ENCODE results near the gene DCAF4L1. TPM values are rescaled to one million over a fixed set of nuclear protein-coding genes. Genes with fewer than 3 reads are reported as not detected.

Gene DCAF4L1
- total RNA-seq, 1 donor from 2014 or later, result 0.20 TPM

DNA sequence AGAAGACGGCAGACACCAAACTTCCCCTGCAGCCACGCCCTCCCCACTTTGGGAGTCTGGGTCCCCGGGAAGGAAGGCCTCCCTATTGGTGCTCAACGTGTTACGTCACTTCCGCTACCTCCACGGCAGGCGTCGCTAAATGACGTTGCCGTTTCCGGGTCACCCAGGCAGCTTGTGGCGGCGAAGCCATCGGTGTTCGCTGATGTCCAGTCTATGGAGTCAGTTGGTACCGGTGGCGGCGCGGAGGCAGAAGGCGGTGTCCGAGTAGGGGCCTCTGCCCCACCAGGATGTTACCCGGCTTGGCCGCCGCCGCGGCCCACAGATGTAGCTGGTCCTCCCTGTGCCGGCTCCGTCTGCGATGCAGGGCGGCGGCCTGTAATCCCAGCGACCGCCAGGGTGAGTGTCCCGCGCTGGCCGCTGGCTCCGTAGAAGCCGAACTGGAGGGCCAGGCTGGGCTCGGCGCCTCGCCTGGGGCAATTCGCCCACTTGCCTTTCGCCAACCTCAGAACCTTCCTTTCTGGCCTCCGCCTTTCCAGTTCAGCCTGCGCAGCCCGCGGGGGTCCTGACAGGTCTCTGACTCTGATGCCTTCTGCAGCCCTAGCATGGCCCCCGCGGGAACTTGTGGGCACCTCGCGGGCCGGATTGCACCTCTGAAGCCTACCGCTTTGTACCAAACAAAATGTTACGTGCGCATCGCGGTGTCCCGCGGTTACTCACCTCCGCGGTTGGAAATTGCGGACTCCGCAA, 9.0 kb downstream of the DCAF4L1 start, which contains the start of gene SLC30A9:
SLC30A9 (plus strand) TSS at position 166 of the 747 bp plus-strand sequence; CDS start at position 288, 122 bp downstream.
- DNase-seq, result peak; percentile 95

DNA sequence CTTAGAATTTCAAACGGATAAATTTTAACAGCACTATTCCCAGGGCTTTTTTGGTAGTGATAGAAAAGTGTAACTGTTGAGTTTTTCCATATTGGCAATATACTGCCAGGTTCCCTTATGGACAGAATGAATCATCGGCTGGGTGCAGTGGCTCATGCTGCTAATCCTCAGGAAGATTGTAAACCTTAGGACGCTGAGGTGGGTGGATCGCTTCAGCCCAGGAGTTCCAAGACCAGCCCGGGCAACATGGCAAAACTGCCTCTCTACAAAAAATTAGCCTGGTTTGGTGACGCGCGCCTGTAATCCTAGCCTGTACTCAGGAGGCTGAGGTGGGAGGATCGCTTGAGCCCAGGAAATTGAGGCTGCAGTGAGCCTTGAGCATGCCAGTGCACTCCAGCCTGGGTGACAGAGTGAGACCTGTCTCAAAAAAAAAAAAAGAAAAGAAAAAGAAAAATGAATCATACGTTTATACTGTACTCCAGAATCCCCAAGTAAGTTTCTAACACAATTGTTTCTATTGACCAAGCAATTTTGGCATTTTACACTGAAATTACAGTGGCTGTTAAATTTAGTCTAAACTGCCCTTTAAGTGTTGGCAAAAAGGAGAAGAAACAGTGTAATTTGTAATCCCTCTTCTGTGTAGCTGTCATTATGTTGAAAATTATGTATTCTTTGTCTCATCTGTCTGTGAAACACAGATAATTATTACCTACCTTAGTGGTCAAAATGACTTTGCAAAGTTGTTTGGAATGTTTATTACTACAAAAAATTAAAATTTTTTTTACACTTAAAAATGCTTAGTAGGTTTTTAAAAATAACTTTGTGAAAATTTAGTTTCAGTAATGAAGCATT, 10.6 kb downstream of the DCAF4L1 start:
- no peak for DNase-seq

DNA sequence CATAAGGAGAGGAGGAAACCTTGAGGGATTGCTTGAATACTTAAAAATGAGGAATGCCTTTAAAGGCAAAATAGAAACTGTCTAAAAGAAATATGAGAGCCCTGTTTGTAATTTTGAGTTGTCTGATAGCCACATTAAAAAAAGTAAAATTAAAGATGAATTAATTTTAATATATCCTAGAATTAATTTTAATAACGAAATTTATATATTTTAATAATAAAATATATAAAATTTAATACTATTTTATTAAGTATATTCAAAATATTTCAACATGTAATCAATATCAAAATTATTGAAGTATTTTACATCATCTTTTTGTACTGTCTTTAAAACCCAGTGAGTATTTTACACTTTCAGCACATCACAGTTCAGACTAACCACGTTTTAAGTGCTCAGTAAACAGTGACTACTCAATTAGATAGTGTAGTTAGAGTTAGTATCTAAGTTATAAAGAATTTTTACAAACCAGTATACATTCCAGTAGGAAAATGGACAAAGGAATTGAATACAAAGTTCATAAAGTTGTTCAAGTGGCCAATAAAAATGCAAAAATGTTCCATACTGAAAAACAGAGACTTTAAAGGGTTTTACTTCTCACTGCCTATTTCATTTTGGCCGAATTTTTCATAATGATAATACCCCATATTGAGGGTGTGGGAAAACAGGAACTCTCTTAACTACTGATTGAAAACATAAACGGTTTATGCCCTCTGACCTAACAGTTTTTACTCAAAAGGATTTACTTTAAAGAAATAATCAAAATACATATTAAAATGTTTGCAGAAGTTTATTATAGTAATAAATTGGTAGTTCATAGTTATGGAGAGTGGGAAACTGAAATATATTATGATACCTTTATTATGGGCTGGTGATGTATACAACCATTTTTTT, 11.7 kb downstream of the DCAF4L1 start:
- DNase-seq, result no peak

DNA sequence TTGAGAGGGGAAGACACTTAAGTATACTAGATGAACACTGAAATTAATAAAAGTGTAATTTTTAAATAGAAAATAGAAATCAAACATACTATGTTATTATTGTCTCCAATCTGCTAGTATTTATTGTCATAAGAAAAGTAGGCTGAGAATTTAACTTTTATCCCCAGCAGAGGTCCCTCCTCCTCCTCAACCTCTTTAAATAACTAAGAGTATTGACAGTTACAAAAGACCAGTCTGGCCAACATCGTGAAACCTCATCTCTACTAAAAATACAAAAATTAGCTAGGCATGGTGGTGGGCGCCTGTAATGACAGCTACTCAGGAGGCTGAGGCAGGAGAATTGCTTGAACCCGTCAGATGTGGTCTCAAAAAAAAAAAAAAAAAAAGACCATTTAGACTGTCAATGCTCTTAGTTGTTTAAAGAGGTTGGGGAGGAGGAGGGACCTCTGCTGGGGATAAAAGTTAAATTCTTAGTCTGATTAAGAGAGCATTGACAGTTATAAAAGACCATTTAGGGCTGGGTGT, 13.0 kb downstream of the DCAF4L1 start:
- no peak for DNase-seq

DNA sequence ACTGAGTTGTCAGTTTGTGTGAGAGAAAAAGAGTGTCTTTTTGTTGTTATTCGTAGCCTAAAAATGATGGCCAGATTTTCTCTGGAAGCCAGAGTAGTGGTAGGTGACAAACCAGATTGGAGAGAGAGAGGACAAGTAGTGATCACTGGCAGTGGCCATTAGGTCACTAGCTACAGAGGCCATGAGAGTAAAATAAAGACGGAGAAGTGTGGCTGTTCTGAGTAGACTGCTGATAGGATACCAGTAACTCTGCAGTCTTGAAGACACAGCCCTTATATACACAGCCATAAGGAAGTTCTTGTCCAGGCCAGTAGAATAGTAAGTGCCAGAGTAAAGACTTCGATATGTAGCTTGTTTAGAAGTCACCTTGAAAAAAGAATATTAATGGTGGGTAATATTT, 16.5 kb downstream of the DCAF4L1 start:
- no peak for DNase-seq

DNA sequence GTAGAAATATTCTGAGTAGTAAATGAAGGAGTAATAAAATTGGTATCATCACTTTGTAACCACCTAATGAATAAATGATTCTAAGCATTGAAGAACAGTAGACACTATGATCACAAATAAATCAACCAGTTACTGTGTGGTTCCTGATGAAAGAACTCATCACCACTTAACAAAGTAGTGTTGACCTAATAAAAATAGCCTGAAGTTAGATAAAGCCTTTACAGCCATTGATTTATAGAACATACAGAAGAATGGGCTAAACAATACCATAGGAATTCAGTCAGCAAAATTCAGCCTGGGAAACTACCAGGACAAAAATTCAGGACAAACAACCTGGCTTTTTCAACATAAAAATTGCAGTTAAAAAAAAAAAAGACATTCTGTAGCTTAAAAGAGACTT, 17.8 kb downstream of the DCAF4L1 start:
- DNase-seq, result no peak

DNA sequence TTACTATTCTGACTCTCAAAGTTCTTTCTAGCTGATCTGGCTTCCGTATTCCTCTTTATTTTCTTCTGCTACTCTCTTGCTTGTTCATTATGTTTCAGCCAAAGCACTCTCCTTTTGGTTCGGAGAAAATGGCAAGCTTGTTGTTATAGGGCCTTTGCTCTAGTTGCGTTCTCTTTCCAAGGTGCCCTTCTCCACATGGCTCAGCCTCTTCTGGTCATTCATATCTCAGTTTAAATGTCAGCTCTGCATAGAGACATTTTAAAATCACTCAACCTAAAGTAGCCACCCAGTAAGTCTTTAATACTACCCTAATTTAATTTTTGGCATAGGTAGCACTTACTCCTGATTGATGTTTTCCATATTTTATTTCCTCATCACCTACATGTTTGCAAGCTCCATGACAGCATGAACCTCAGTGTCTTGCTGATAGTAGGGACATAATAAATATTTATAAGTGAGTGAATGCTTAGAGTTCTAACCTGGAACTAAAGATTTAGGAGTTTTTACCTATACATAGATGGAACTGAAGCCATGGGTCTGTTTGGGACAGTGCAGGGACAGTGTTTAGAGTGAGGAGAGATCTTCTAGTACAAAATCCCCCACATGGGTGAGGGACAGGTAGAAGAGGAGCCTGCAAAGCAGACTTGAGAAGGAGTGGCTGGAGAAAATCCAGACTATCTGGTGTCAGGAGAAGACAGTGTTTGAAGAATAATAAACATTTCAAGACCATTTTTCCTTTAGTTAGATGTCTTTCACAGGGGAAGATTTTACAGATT, 26.6 kb downstream of the DCAF4L1 start:
- no peak for DNase-seq

DNA sequence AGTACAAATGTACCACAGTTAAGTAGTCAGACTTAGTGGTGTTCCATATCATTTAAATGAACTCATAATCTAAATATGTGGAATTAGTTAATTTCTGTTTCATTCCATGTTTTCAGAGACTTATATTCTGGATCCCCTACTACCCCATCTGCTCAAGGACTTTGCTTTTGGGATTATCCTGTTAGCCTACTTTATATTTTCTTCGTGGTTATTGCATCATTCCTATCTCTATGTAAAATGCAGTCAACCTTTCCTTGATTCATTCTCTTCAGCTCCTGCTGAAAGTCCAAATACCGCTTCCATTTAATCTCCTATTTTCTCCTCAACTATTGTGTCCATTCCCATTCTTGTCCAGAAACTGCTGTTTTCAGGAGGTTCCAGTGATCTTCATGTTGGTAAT, 33.9 kb downstream of the DCAF4L1 start:
- DNase-seq, result no peak

DNA sequence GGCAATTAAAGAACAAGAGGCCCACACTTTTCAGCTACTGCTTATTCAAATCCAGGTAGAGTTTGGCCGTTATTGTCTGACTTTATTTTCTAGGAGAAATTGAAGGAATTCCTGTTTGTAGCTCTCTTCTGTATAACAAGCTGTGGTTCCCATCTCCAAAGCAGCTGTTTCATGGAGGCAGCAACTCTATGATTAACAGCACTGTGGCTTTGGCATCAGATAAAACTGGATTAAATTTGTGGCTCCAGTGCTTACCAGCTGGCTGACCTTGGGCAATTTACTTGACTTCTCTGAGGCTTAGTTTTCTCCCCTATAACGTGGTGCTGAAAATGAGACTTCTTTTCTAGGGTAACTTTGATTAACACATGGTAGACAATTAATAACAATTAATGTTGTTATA, 36.9 kb downstream of the DCAF4L1 start:
- DNase-seq, result no peak

Other genes with a start within 250 kb of the DCAF4L1 start
- not detected for gene PHOX2B, start 233.0 kb upstream of the DCAF4L1 start, total RNA-seq
- gene TMEM33, start 46.3 kb upstream of the DCAF4L1 start, total RNA-seq, result 34.4 TPM
- 36.0 TPM for gene SLC30A9, start 8.8 kb downstream of the DCAF4L1 start, total RNA-seq
- gene BEND4, start 170.9 kb downstream of the DCAF4L1 start, total RNA-seq, result under 0.01 TPM